HepG2 (cell line): ENCODE measurements around the gene GSDMA. TPM values are rescaled to one million over a fixed set of nuclear protein-coding genes. Genes with fewer than 3 reads are reported as not detected.

Source experiments
- ATRX ChIP-seq: sonication (generic); formaldehyde crosslinking; IDR thresholded peaks from 2 replicates; pipeline ENCODE4 v1.4.0; 2020; ENCODE audit warnings: missing genetic modification reagents, borderline replicate concordance
- KAT2B ChIP-seq: fragments of 150-350 bp; IDR thresholded peaks from 2 replicates; pipeline ENCODE4 v1.6.1; 2014; ENCODE audit warnings: low read depth, low read length, borderline replicate concordance
- NR2F1 ChIP-seq, 2 experiments: fragments of 450-650 bp in 1 of 2; formaldehyde crosslinking in 1 of 2; IDR thresholded peaks; 2 replicates each; pipeline versions ENCODE4 v1.5.0 to v1.6.1; 2016 to 2020; ENCODE audit warnings: mild to moderate bottlenecking in 1 of 2, missing compliant biosample characterization in 1 of 2, missing genetic modification reagents in 1 of 2, moderate library complexity in 1 of 2
- REL ChIP-seq: sonication (generic); formaldehyde crosslinking; conservative IDR thresholded peaks from 2 replicates; pipeline ENCODE4 v1.8.0; 2022; ENCODE audit warnings: mild to moderate bottlenecking, missing genetic modification reagents, moderate library complexity
- RFX3 ChIP-seq: IDR thresholded peaks from 2 replicates; pipeline ENCODE4 v1.6.1; 2016; ENCODE audit warnings: missing biosample characterization, missing genetic modification reagents
- SNAI1 ChIP-seq: sonication (generic); formaldehyde crosslinking; IDR thresholded peaks from 2 replicates; pipeline ENCODE4 v1.5.0; 2020; ENCODE audit warnings: mild to moderate bottlenecking, missing genetic modification reagents, borderline replicate concordance
- ZBTB21 ChIP-seq: sonication (generic); formaldehyde crosslinking; IDR thresholded peaks from 2 replicates; pipeline ENCODE4 v1.4.0; 2020; ENCODE audit warnings: missing genetic modification reagents
- ZBTB3 ChIP-seq: sonication (generic); formaldehyde crosslinking; IDR thresholded peaks from 2 replicates; pipeline ENCODE4 v1.4.0; 2020; ENCODE audit warnings: low read depth, mild to moderate bottlenecking, moderate library complexity, missing genetic modification reagents, borderline replicate concordance
- ZFP37 ChIP-seq: sonication (generic); formaldehyde crosslinking; IDR thresholded peaks from 2 replicates; pipeline ENCODE4 v1.4.0; 2020; ENCODE audit warnings: missing genetic modification reagents, borderline replicate concordance
- ZIK1 ChIP-seq: sonication (generic); formaldehyde crosslinking; IDR thresholded peaks from 2 replicates; pipeline ENCODE4 v1.5.0; 2020; ENCODE audit warnings: mild to moderate bottlenecking, low read depth, missing genetic modification reagents, borderline replicate concordance
- ZNF331 ChIP-seq: sonication (generic); formaldehyde crosslinking; IDR thresholded peaks from 2 replicates; pipeline ENCODE4 v1.4.0; 2020; ENCODE audit warnings: missing genetic modification reagents
- ZNF567 ChIP-seq: sonication (generic); formaldehyde crosslinking; IDR thresholded peaks from 2 replicates; pipeline ENCODE4 v1.8.1; 2023; ENCODE audit warnings: mild to moderate bottlenecking, missing genetic modification reagents, borderline replicate concordance
- polyA plus RNA-seq, 8 experiments: library from polyadenylated mRNA; depleted of rRNA in 3 of 8; stranded (reverse) in 7 of 8; unstranded in 1 of 8; fragments of >200 nt; fragmentation: Illumina TruSeq in 4 of 8; extraction: Trizol in 4 of 8; gene quantifications; 2 replicates each; pipeline versions ENCODE4 v1.2.1 to v1.2.3, GENCODE V29; 2011 to 2016; ENCODE audit warnings: low read depth in 4 of 8, missing spikeins in 1 of 8, mixed read lengths in 1 of 8; ENCODE audit not compliant: insufficient read depth in 1 of 8
- total RNA-seq, 5 experiments: library from RNA; depleted of rRNA; stranded (reverse); fragments of >200 nt; fragmentation: Illumina TruSeq; extraction: Trizol; gene quantifications; 2 replicates each; pipeline ENCODE4 v1.2.3, GENCODE V29; 2016; ENCODE audit warnings: low read depth in 1 of 5
- TF ChIP-seq, protein P1 (sequence below): IDR thresholded peaks from 2 replicates; pipeline ENCODE4 v1.6.1; 2018; ENCODE audit warnings: missing genetic modification reagents, mild to moderate bottlenecking, missing compliant biosample characterization
- TF ChIP-seq, protein P2 (sequence below): sonication (generic); formaldehyde crosslinking; IDR thresholded peaks from one replicate; pipeline ENCODE4 v1.5.1; 2020; ENCODE audit warnings: mild to moderate bottlenecking, missing genetic modification reagents; ENCODE audit errors: not compliant biosample characterization
- TF ChIP-seq, protein P3 (sequence below): sonication (generic); formaldehyde crosslinking; conservative IDR thresholded peaks from 2 replicates; pipeline ENCODE4 v1.8.0; 2022; ENCODE audit warnings: missing genetic modification reagents
- TF ChIP-seq, protein P4 (sequence below): sonication (generic); formaldehyde crosslinking; IDR thresholded peaks from 2 replicates; pipeline ENCODE4 v1.4.0; 2020; ENCODE audit warnings: mild to moderate bottlenecking, missing genetic modification reagents

GSDMA gene
- total and polyA plus RNA-seq, 2 of the 13 experiments (the other 11 are each of a cell fraction or from before 2014, with no cell fraction given) = not detected

DNA sequence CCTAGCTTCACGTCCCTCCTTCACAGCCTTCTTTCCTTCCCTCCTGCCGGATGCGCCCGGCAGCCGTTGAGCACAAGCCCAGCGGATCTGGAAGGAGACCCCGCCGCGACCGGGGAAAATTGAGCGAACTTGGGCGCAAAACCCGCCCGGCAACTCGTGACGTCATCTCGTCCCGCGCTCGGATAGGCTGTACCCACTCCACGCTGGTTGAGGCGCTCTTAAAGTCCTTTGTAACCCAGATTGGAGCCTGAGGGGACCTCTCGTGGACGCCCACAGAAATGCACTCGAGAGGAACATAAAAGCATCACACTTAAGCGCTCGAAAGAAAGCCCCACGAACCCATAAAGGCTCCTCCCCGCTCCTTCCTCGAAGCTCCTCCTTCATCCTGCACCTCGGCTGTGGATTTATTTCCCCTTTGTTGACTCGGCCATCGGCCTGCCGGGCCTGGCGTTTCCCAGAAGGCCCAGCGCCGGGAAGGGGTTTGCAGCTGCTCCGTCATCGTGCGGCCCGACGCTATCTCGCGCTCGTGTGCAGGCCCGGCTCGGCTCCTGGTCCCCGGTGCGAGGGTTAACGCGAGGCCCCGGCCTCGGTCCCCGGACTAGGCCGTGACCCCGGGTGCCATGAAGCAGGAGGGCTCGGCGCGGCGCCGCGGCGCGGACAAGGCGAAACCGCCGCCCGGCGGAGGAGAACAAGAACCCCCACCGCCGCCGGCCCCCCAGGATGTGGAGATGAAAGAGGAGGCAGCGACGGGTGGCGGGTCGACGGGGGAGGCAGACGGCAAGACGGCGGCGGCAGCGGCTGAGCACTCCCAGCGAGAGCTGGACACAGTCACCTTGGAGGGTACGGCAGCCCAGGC, 17.8 kb downstream of the GSDMA start, which contains the start of gene PSMD3 (continued):
- peak; percentile 69; the same call in 1 of the 2 replicates for TF ChIP-seq SNAI1 (CRISPR knock-in tag)
- peak; percentile 95 for TF ChIP-seq ZNF331 (CRISPR knock-in tag)
- TF ChIP-seq RFX3 (CRISPR knock-in tag) = peak; percentile 42; the same call in 1 of the 2 replicates
- peak; percentile 78 for TF ChIP-seq ZNF567 (CRISPR knock-in tag)
- TF ChIP-seq, protein P1, sequence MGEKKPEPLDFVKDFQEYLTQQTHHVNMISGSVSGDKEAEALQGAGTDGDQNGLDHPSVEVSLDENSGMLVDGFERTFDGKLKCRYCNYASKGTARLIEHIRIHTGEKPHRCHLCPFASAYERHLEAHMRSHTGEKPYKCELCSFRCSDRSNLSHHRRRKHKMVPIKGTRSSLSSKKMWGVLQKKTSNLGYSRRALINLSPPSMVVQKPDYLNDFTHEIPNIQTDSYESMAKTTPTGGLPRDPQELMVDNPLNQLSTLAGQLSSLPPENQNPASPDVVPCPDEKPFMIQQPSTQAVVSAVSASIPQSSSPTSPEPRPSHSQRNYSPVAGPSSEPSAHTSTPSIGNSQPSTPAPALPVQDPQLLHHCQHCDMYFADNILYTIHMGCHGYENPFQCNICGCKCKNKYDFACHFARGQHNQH (CRISPR knock-in tag) = peak; percentile 99
- peak; percentile 99 for TF ChIP-seq REL (CRISPR knock-in tag)
- TF ChIP-seq ZIK1 (CRISPR knock-in tag) = peak; percentile 93; the same call in 1 of the 2 replicates
- TF ChIP-seq, protein P2, sequence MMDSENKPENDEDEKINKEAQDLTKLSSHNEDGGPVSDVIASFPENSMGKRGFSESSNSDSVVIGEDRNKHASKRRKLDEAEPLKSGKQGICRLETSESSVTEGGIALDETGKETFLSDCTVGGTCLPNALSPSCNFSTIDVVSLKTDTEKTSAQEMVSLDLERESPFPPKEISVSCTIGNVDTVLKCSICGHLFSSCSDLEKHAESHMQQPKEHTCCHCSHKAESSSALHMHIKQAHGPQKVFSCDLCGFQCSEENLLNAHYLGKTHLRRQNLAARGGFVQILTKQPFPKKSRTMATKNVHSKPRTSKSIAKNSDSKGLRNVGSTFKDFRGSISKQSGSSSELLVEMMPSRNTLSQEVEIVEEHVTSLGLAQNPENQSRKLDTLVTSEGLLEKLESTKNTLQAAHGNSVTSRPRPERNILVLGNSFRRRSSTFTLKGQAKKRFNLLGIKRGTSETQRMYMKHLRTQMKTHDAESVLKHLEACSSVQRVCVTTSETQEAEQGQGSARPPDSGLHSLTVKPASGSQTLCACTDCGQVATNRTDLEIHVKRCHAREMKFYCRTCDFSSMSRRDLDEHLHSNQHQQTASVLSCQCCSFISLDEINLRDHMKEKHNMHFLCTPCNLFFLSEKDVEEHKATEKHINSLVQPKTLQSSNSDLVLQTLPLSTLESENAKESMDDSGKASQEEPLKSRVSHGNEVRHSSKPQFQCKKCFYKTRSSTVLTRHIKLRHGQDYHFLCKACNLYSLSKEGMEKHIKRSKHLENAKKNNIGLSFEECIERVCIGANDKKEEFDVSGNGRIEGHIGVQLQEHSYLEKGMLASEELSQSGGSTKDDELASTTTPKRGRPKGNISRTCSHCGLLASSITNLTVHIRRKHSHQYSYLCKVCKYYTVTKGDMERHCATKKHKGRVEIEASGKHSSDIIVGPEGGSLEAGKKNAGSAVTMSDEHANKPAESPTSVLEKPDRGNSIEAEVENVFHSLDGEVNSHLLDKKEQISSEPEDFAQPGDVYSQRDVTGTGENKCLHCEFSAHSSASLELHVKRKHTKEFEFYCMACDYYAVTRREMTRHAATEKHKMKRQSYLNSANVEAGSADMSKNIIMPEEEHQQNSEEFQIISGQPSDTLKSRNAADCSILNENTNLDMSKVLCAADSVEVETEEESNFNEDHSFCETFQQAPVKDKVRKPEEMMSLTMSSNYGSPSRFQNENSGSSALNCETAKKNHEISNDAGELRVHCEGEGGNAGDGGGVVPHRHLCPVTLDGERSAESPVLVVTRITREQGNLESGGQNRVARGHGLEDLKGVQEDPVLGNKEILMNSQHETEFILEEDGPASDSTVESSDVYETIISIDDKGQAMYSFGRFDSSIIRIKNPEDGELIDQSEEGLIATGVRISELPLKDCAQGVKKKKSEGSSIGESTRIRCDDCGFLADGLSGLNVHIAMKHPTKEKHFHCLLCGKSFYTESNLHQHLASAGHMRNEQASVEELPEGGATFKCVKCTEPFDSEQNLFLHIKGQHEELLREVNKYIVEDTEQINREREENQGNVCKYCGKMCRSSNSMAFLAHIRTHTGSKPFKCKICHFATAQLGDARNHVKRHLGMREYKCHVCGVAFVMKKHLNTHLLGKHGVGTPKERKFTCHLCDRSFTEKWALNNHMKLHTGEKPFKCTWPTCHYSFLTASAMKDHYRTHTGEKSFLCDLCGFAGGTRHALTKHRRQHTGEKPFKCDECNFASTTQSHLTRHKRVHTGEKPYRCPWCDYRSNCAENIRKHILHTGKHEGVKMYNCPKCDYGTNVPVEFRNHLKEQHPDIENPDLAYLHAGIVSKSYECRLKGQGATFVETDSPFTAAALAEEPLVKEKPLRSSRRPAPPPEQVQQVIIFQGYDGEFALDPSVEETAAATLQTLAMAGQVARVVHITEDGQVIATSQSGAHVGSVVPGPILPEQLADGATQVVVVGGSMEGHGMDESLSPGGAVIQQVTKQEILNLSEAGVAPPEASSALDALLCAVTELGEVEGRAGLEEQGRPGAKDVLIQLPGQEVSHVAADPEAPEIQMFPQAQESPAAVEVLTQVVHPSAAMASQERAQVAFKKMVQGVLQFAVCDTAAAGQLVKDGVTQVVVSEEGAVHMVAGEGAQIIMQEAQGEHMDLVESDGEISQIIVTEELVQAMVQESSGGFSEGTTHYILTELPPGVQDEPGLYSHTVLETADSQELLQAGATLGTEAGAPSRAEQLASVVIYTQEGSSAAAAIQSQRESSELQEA = peak; percentile 94
- TF ChIP-seq ZBTB3 (CRISPR knock-in tag) = peak; percentile 49; the same call in 1 of the 2 replicates
- TF ChIP-seq, protein P3, sequence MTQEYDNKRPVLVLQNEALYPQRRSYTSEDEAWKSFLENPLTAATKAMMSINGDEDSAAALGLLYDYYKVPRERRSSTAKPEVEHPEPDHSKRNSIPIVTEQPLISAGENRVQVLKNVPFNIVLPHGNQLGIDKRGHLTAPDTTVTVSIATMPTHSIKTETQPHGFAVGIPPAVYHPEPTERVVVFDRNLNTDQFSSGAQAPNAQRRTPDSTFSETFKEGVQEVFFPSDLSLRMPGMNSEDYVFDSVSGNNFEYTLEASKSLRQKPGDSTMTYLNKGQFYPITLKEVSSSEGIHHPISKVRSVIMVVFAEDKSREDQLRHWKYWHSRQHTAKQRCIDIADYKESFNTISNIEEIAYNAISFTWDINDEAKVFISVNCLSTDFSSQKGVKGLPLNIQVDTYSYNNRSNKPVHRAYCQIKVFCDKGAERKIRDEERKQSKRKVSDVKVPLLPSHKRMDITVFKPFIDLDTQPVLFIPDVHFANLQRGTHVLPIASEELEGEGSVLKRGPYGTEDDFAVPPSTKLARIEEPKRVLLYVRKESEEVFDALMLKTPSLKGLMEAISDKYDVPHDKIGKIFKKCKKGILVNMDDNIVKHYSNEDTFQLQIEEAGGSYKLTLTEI (CRISPR knock-in tag) = no peak
- no peak for TF ChIP-seq ATRX (CRISPR knock-in tag)
- TF ChIP-seq, protein P4, sequence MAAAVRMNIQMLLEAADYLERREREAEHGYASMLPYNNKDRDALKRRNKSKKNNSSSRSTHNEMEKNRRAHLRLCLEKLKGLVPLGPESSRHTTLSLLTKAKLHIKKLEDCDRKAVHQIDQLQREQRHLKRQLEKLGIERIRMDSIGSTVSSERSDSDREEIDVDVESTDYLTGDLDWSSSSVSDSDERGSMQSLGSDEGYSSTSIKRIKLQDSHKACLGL (CRISPR knock-in tag) = peak; percentile 99
- TF ChIP-seq ZBTB21 = peak; percentile 82
- peak; percentile 95; the same call in 1 of the 2 replicates for TF ChIP-seq ZFP37 (CRISPR knock-in tag)
- TF ChIP-seq KAT2B = no peak
- peak; percentile 42 to 54; a peak in 1 of 4 replicates for TF ChIP-seq NR2F1 (CRISPR knock-in tag; IDR thresholded peaks at IDR 0.05)
